GM10847 (cell line): ENCODE measurements around the gene CC2D2A.

Experiments
- POLR2A ChIP-seq: IDR thresholded peaks from 2 replicates; pipeline ENCODE4 v1.6.1; 2011; ENCODE audit not compliant: insufficient read length; ENCODE audit errors: extremely low read depth

CC2D2A gene

GRCh38 chr4:15648600-15648999, 178.9 kb downstream of the CC2D2A start:
- TF ChIP-seq POLR2A = no peak

- no peak for TF ChIP-seq POLR2A
Observed at GRCh38 chr4:15649914-15650545, 180.3 kb downstream of the CC2D2A start.
